ENCODE results near the gene ADH6.

- TF ChIP-seq CTCF (conservative IDR thresholded peaks at IDR 0.05) = no peak
- no peak for TF ChIP-seq EZH2 (IDR thresholded peaks at IDR 0.05; ENCODE audit: low read depth)
Observed at GRCh38 chr4:99207911-99208718, 10.9 kb downstream of the ADH6 start.

Measured in PC-9 (cell line).